Measurements from ENCODE around the gene MYO18B. TPM values are rescaled to one million over a fixed set of nuclear protein-coding genes. Genes with fewer than 3 reads are reported as not detected.

The MYO18B gene, protein sequence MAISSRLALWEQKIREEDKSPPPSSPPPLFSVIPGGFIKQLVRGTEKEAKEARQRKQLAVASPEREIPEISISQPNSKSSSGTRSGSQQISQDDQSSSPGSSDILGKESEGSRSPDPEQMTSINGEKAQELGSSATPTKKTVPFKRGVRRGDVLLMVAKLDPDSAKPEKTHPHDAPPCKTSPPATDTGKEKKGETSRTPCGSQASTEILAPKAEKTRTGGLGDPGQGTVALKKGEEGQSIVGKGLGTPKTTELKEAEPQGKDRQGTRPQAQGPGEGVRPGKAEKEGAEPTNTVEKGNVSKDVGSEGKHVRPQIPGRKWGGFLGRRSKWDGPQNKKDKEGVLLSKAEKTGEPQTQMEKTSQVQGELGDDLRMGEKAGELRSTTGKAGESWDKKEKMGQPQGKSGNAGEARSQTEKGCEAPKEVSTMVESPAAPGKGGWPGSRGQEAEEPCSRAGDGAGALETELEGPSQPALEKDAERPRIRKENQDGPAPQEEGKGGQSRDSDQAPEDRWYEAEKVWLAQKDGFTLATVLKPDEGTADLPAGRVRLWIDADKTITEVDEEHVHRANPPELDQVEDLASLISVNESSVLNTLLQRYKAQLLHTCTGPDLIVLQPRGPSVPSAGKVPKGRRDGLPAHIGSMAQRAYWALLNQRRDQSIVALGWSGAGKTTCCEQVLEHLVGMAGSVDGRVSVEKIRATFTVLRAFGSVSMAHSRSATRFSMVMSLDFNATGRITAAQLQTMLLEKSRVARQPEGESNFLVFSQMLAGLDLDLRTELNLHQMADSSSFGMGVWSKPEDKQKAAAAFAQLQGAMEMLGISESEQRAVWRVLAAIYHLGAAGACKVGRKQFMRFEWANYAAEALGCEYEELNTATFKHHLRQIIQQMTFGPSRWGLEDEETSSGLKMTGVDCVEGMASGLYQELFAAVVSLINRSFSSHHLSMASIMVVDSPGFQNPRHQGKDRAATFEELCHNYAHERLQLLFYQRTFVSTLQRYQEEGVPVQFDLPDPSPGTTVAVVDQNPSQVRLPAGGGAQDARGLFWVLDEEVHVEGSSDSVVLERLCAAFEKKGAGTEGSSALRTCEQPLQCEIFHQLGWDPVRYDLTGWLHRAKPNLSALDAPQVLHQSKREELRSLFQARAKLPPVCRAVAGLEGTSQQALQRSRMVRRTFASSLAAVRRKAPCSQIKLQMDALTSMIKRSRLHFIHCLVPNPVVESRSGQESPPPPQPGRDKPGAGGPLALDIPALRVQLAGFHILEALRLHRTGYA (N-terminal part only)
- 144 TPM for total RNA-seq

DNA sequence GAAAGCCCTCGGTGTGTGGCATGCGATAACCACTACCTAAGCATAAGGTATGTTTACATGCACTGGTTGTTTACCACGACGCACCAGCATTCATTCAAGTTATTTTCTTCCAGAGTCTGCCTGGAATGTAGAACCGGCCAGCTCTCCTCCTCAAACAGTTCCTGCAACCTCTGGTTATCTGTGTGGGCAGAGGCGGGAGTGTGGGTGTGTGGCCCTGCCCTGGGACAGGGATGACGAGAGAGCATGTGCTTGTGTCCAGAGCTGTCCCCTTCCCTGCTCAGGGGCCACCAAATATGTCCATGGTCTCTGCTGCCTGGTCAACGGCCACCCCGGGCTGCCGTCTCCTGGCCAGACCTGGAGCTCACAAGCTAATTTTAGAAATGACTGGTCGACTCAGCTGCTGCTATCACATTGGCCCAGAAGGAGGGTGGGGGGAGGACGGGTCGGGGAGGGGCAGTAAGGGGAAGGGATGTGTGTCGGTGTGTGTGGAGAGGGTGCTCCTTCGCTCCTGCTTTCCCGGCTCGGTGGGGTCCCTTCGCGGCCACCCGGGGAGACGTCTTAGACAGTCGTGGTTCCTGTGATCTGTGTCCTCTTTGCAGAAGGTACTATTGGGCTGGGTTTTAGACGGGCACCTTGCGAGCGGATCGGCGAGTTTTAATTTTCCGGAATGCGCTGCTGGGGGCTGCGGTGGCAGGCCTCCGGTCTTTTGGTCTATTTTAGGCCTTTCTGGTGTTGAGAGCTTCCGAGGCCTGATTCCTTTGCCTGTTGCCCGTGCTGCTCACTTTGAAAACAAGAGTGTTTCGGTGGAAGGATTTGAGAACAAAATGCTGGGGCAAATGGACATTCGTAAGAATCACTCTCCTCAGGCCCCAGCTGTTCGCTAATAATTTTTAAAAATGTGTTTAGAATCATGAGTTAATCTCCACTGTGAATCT, at the start of gene MYO18B:
Gene MYO18B (plus strand): TSS at position 497 of the 935 bp plus-strand sequence. CDS start 18,905 bp downstream, outside the sequence.
- peaks cover 28 to 36% (median 30%) of the 10 kb centered on the region in 3 donors for H3K4me1 ChIP-seq (ENCODE audit: control insufficient read depth in 3 of 3, insufficient read depth in 3 of 3, low read length in 3 of 3)
- peak within 1 kb of the TSS; percentile 79 to 82 (median 81) for H3K4me3 ChIP-seq (ENCODE audit: low read length in 3 of 3)
- no peaks in the 10 kb centered on the region for H3K9me3 ChIP-seq (ENCODE audit: control insufficient read depth in 3 of 3, low read length in 3 of 3)
- H3K27me3 ChIP-seq (ENCODE audit: control insufficient read depth in 3 of 3, insufficient read depth in 3 of 3, low read length in 3 of 3): no peaks in the 10 kb centered on the region
- H3K36me3 ChIP-seq (ENCODE audit: control insufficient read depth in 3 of 3, insufficient read depth in 3 of 3, low read length in 3 of 3): peaks cover 0 to 2% (median 0%) of the 10 kb centered on the region in 3 donors
- peak within 1 kb of the TSS; percentile 98 for H3K27ac ChIP-seq (ENCODE audit: low read depth, low read length)
- H3K9ac ChIP-seq (ENCODE audit: low read depth in 1 of 3, low read length in 3 of 3): peak within 1 kb of the TSS; percentile 97 to 98 (median 98)

DNA sequence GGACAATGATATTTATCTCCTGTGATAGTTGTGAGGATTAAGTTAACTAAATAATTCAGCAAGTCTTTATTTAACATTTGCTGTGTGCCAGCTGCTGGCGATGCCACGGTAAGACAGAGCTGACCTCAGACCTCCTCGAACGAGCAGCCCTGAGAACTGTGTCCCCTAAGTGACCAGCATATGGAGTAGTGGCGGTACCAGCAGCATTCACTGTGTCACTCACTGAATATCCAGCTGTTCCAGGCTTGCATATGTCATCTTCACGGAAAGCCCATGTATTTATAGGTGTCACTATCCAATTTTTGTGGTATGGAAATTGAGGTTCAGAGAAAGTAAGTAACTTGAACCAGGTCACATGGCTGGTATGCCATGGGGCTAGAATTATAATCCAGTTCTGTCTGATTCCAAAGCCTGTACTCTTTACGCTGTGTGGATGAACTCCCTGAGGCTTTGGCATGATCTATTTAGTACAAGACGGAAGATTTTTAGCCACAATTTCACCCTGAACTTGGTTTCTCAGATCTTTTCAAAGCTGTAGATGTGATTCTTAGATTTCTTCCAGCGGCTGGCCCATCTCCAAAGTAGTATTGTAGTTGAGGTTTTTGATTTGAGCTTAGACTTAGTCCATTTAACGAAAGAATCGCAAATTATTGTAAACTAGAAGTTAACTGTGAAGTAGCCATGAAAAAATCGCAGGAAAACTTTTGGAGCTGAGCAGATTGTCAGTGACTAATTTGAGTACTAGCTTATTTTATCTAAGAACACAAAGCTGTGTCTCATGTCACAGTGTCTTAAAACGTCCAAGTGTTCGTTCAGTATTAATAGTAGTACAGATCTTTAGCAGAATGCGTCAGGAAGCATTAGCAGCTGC, 49.4 kb upstream of the MYO18B start:
- H3K9ac ChIP-seq (ENCODE audit: low read depth in 1 of 3, low read length in 3 of 3): no peak overlapping the region
- H3K27ac ChIP-seq (ENCODE audit: low read depth, low read length): peak overlapping the region; percentile 3
- H3K4me3 ChIP-seq (ENCODE audit: low read length in 3 of 3): no peak overlapping the region
- no peaks in the 10 kb centered on the region for H3K9me3 ChIP-seq (ENCODE audit: control insufficient read depth in 3 of 3, low read length in 3 of 3)
- no peaks in the 10 kb centered on the region for H3K27me3 ChIP-seq (ENCODE audit: control insufficient read depth in 3 of 3, insufficient read depth in 3 of 3, low read length in 3 of 3)
- H3K4me1 ChIP-seq (ENCODE audit: control insufficient read depth in 3 of 3, insufficient read depth in 3 of 3, low read length in 3 of 3): peaks cover 0 to 23% (median 2%) of the 10 kb centered on the region in 3 donors
- H3K36me3 ChIP-seq (ENCODE audit: control insufficient read depth in 3 of 3, insufficient read depth in 3 of 3, low read length in 3 of 3): no peaks in the 10 kb centered on the region

DNA sequence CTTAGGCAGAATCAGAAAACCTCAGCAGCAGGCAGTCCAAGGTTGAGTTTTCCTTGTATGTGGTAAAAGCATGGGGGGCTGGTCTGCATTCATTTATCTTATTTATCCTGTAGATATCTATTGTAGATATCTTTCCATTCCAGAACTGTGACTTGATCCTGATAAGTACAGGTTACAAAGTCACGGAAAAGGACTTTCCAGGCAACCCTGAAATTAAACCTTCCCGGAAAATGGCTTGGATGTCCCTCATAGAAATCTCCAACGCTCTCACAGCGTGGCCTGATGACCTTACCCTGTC, 48.8 kb upstream of the MYO18B start:
- Histone ChIP-seq H3K9ac (ENCODE audit: low read depth in 1 of 3, low read length in 3 of 3) (no peak overlapping the region), H3K36me3 (ENCODE audit: control insufficient read depth in 3 of 3, insufficient read depth in 3 of 3, low read length in 3 of 3) (no peaks in the 10 kb centered on the region), H3K4me3 (ENCODE audit: low read length in 3 of 3) (no peak overlapping the region), H3K4me1 (ENCODE audit: control insufficient read depth in 3 of 3, insufficient read depth in 3 of 3, low read length in 3 of 3) (peaks cover 0 to 23% (median 2%) of the 10 kb centered on the region in 3 donors), H3K9me3 (ENCODE audit: control insufficient read depth in 3 of 3, low read length in 3 of 3) (no peaks in the 10 kb centered on the region), H3K27ac (ENCODE audit: low read depth, low read length) (no peak overlapping the region), H3K27me3 (ENCODE audit: control insufficient read depth in 3 of 3, insufficient read depth in 3 of 3, low read length in 3 of 3) (no peaks in the 10 kb centered on the region)

DNA sequence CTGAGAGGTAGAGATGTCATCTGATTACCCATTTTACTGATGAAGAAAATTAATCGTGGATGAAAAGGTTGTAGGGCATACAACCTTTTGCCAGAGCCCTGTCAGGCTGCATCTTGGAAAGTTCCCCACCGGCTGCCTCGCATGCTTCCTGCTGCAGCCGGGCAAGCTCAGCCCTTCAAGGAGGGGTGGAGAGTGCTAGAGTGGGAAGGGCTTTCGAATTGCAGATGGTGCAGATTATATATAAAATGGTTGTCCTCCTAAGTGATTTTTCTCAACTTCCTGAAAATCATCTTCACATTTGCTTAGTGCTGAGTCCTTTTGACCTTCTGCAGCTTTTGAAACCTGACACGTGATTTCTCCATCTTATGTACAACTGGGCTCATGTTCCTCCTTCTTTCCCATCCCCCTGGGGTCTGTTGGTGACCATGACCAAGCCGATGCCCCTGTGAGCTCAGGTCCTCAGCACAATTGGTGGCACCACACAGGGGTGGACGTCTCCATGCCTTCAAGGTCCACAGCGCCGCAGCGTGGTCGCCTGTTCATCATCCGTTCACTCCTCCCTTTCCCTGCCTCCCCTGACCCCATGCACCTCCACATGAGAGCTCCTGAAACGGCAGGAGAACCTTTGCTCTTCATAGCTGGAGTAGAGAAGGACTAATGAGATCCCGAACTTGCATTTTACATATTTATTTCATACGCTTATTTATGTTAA, 47.6 kb upstream of the MYO18B start:
- Histone ChIP-seq H3K9ac (ENCODE audit: low read depth in 1 of 3, low read length in 3 of 3) (no peak overlapping the region), H3K36me3 (ENCODE audit: control insufficient read depth in 3 of 3, insufficient read depth in 3 of 3, low read length in 3 of 3) (no peaks in the 10 kb centered on the region), H3K4me1 (ENCODE audit: control insufficient read depth in 3 of 3, insufficient read depth in 3 of 3, low read length in 3 of 3) (peaks cover 0 to 23% (median 2%) of the 10 kb centered on the region in 3 donors), H3K27me3 (ENCODE audit: control insufficient read depth in 3 of 3, insufficient read depth in 3 of 3, low read length in 3 of 3) (no peaks in the 10 kb centered on the region), H3K9me3 (ENCODE audit: control insufficient read depth in 3 of 3, low read length in 3 of 3) (no peaks in the 10 kb centered on the region), H3K4me3 (ENCODE audit: low read length in 3 of 3) (no peak overlapping the region), H3K27ac (ENCODE audit: low read depth, low read length) (no peak overlapping the region)

DNA sequence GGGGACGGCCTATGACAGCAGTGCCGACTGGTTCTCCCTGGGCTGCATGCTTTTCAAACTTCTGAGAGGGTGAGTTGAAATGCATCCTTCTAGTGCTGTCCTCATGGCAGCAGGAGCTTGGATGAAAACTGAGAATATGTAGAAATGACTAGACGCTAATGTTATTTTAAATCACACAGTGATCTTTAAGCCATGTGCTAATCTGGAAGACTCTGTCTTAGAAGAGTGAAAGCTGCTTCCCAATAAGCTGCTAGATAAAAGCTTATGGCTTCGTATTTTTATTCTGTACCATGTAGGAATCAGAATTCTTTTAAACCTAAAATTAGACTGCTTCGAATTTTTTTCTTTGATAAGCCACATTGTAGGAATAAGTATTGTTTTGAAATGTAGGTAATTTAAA, 46.8 kb upstream of the MYO18B start:
- H3K4me3 ChIP-seq (ENCODE audit: low read length in 3 of 3): no peak overlapping the region
- H3K9me3 ChIP-seq (ENCODE audit: control insufficient read depth in 3 of 3, low read length in 3 of 3): no peaks in the 10 kb centered on the region
- H3K4me1 ChIP-seq (ENCODE audit: control insufficient read depth in 3 of 3, insufficient read depth in 3 of 3, low read length in 3 of 3): peaks cover 0 to 23% (median 2%) of the 10 kb centered on the region in 3 donors
- no peak overlapping the region for H3K27ac ChIP-seq (ENCODE audit: low read depth, low read length)
- no peaks in the 10 kb centered on the region for H3K36me3 ChIP-seq (ENCODE audit: control insufficient read depth in 3 of 3, insufficient read depth in 3 of 3, low read length in 3 of 3)
- no peaks in the 10 kb centered on the region for H3K27me3 ChIP-seq (ENCODE audit: control insufficient read depth in 3 of 3, insufficient read depth in 3 of 3, low read length in 3 of 3)
- H3K9ac ChIP-seq (ENCODE audit: low read depth in 1 of 3, low read length in 3 of 3): no peak overlapping the region

DNA sequence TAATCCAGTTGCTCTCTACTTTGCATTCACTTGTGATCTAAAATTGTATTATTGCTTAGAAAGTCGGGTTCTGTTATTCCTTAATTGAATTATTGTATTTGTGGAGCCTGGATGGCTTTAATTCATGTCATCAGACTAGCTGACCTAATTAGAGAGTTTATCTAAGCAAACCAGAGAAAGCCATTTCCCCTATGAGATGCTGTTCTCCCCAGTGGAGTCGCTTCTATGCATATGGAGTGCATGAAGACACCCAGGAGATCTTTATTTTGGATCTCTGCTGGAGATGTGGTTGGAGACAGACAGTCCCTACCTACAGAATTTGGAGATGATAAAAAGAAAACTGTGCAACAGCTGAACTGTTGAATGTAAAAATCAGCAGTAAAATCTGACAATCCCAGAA, 45.2 kb upstream of the MYO18B start:
- no peak overlapping the region for H3K27ac ChIP-seq (ENCODE audit: low read depth, low read length)
- no peak overlapping the region for H3K9ac ChIP-seq (ENCODE audit: low read depth in 1 of 3, low read length in 3 of 3)
- H3K4me3 ChIP-seq (ENCODE audit: low read length in 3 of 3): no peak overlapping the region
- peaks cover 6 to 32% (median 11%) of the 10 kb centered on the region in 3 donors for H3K4me1 ChIP-seq (ENCODE audit: control insufficient read depth in 3 of 3, insufficient read depth in 3 of 3, low read length in 3 of 3)
- H3K27me3 ChIP-seq (ENCODE audit: control insufficient read depth in 3 of 3, insufficient read depth in 3 of 3, low read length in 3 of 3): no peaks in the 10 kb centered on the region
- no peaks in the 10 kb centered on the region for H3K36me3 ChIP-seq (ENCODE audit: control insufficient read depth in 3 of 3, insufficient read depth in 3 of 3, low read length in 3 of 3)
- no peaks in the 10 kb centered on the region for H3K9me3 ChIP-seq (ENCODE audit: control insufficient read depth in 3 of 3, low read length in 3 of 3)

DNA sequence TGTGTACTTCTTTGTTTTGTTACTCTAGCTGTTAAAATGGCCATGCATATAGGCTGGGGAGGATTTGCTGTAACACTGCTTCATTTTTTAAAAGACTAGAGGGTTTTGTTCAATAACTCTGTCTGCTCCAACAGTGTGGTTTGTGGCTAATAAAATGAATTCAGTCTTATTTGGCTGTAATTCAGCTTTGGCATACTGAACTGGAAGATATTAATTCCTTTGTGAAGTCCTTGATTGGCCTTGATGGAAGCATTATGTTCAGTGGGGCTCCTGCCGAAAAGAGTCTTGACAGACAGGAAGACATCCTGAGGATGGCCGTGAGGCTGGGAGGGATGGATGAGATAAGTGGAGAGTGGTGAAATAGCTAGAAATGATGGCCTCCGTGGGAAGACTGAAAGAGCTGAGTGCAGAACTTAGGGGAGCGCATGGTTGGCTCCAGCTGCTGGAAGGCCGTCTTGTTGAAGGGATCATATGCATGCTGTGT, 44.8 kb upstream of the MYO18B start:
- H3K9me3 ChIP-seq (ENCODE audit: control insufficient read depth in 3 of 3, low read length in 3 of 3): no peaks in the 10 kb centered on the region
- no peak overlapping the region for H3K27ac ChIP-seq (ENCODE audit: low read depth, low read length)
- H3K36me3 ChIP-seq (ENCODE audit: control insufficient read depth in 3 of 3, insufficient read depth in 3 of 3, low read length in 3 of 3): no peaks in the 10 kb centered on the region
- no peaks in the 10 kb centered on the region for H3K27me3 ChIP-seq (ENCODE audit: control insufficient read depth in 3 of 3, insufficient read depth in 3 of 3, low read length in 3 of 3)
- peaks cover 6 to 29% (median 13%) of the 10 kb centered on the region in 3 donors for H3K4me1 ChIP-seq (ENCODE audit: control insufficient read depth in 3 of 3, insufficient read depth in 3 of 3, low read length in 3 of 3)
- H3K9ac ChIP-seq (ENCODE audit: low read depth in 1 of 3, low read length in 3 of 3): no peak overlapping the region
- no peak overlapping the region for H3K4me3 ChIP-seq (ENCODE audit: low read length in 3 of 3)

DNA sequence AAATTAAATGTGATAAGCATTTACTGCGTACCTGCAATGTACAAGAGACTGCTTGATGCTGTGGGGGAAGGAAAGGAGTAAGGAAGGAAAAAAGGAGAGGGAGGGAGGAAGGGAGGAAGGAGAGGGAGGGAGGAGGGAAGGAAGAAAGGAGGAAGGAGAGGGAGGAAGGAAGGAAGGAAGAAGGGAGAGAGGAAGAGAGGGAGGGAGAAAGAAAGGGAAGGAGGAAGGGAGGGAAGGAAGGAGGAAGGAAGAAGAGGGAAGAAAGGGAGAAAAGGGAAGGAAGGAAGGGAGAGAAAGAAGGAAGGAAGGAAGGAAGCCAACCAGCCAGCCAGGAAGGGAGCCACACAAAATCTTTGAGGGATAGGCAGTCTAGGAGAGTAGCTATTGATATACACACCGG, 44.0 kb upstream of the MYO18B start:
- Histone ChIP-seq H3K36me3 (ENCODE audit: control insufficient read depth in 3 of 3, insufficient read depth in 3 of 3, low read length in 3 of 3) (no peaks in the 10 kb centered on the region), H3K4me1 (ENCODE audit: control insufficient read depth in 3 of 3, insufficient read depth in 3 of 3, low read length in 3 of 3) (peaks cover 6 to 22% (median 13%) of the 10 kb centered on the region in 3 donors), H3K4me3 (ENCODE audit: low read length in 3 of 3) (no peak overlapping the region), H3K27ac (ENCODE audit: low read depth, low read length) (no peak overlapping the region), H3K27me3 (ENCODE audit: control insufficient read depth in 3 of 3, insufficient read depth in 3 of 3, low read length in 3 of 3) (no peaks in the 10 kb centered on the region), H3K9ac (ENCODE audit: low read depth in 1 of 3, low read length in 3 of 3) (no peak overlapping the region), H3K9me3 (ENCODE audit: control insufficient read depth in 3 of 3, low read length in 3 of 3) (no peaks in the 10 kb centered on the region)
